ENCODE results near the gene PTPN13.

Gene PTPN13

DNA sequence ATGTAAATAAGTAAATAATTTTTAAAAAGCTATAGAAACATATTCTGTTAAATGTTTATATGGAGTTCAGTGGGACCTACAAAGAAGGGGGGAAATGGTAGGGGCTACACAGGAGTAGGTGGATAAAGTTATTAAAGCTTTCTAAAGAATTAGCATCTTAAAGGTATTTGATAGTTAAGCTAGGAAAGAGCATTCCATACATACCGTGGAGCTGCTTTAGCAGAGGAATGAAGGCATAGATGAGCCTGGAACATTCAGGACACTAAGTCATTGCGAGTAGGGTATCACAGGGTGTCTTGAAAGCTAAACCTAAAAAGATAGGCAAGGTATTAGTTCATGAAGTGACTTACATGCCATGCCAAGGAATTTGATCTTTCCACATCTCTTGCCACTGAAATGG lies 194.7 kb downstream of the PTPN13 start:
- no peak for TF ChIP-seq Cebpa-rat (IDR thresholded peaks at IDR 0.05)
- no peaks in the 10 kb centered on the region for H3K4me1 ChIP-seq
- H4K20me1 ChIP-seq, result no peaks in the 10 kb centered on the region
- H3K27ac ChIP-seq, result no peak overlapping the region
- H3K9me3 ChIP-seq (replicated peaks in 1 of 11), result peaks cover 0 to 10% (median 0%) of the 10 kb centered on the region in 11 experiments; a peak in 4 of 22 replicates
- H3K36me3 ChIP-seq, result peaks cover 0 to 6% (median 0%) of the 10 kb centered on the region in 11 experiments; a peak in 2 of 22 replicates
- no peak overlapping the region for H3K9ac ChIP-seq
- no peak overlapping the region for H3K4me3 ChIP-seq
- H3K27me3 ChIP-seq, result no peaks in the 10 kb centered on the region
- no peak overlapping the region for H3K4me2 ChIP-seq

- H3K9me3 ChIP-seq (replicated peaks in 1 of 11), result peaks cover 0 to 10% (median 0%) of the 10 kb centered on the region in 11 experiments; a peak in 4 of 22 replicates
- H4K20me1 ChIP-seq, result no peaks in the 10 kb centered on the region
- H3K27me3 ChIP-seq, result no peaks in the 10 kb centered on the region
- no peaks in the 10 kb centered on the region for H3K4me1 ChIP-seq
- no peak overlapping the region for H3K4me2 ChIP-seq
- H3K4me3 ChIP-seq, result no peak overlapping the region
- no peak overlapping the region for H3K9ac ChIP-seq
- no peak for TF ChIP-seq Cebpa-rat (IDR thresholded peaks at IDR 0.05)
- H3K36me3 ChIP-seq, result peaks cover 0 to 6% (median 0%) of the 10 kb centered on the region in 11 experiments; a peak in 2 of 22 replicates
- no peak overlapping the region for H3K27ac ChIP-seq
These were observed 197.0 kb downstream of the PTPN13 start for GRCh38 chr4:86791126-86791525.

DNA sequence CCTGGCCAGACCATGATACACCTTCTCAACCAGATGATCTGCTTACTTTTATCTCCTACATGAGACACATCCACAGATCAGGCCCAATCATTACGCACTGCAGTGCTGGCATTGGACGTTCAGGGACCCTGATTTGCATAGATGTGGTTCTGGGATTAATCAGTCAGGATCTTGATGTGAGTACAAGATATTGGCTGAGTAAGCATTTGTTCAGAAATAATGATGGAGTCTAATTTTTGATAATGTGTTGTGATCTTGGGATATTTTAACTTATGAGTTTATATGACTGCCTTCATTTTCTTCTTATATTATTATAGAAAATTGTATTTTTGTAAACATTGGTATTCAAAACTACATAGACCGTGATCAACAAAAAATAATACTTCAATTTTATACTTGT lies 215.7 kb downstream of the PTPN13 start:
- Histone ChIP-seq H3K27me3 (no peaks in the 10 kb centered on the region), H3K4me3 (no peak overlapping the region), H3K9ac (no peak overlapping the region), H3K36me3 (no peaks in the 10 kb centered on the region), H3K4me1 (no peaks in the 10 kb centered on the region), H4K20me1 (no peaks in the 10 kb centered on the region), H3K9me3 (replicated peaks in 1 of 11) (no peaks in the 10 kb centered on the region; a peak in 2 of 22 replicates), H3K27ac (no peak overlapping the region), H3K4me2 (no peak overlapping the region)
- TF ChIP-seq Cebpa-rat (IDR thresholded peaks at IDR 0.05), result no peak

- Histone ChIP-seq H4K20me1 (no peaks in the 10 kb centered on the region), H3K4me1 (no peaks in the 10 kb centered on the region), H3K9me3 (replicated peaks in 1 of 11) (peaks cover 8 to 10% (median 9%) of the 10 kb centered on the region in 11 experiments), H3K27ac (no peak overlapping the region), H3K4me2 (no peak overlapping the region), H3K36me3 (peaks cover 0 to 9% (median 6%) of the 10 kb centered on the region in 11 experiments; a peak in 10 of 22 replicates), H3K27me3 (no peaks in the 10 kb centered on the region), H3K4me3 (no peak overlapping the region), H3K9ac (no peak overlapping the region)
- TF ChIP-seq Cebpa-rat (IDR thresholded peaks at IDR 0.05), result no peak
These were observed 216.7 kb downstream of the PTPN13 start for GRCh38 chr4:86810847-86811246.

DNA sequence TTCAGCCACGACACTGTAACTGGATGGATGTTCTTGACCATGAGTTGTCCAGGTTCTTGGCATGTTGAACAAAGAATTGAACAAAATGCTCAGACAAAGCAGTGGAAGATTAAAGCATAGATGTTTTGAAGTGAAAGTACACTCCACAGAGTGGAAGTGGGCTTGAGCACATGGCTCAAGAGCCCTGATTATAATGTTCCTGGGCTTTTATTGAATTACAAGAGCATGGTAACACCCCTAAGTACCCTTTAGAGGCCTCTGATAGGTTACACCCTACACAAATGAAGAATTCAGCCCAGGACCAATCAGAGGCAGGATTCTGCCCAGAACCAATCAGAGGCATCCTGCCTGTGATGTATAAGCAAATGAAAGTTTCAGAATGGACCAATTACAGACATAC lies 221.5 kb downstream of the PTPN13 start:
- Histone ChIP-seq H4K20me1 (no peaks in the 10 kb centered on the region), H3K27ac (no peak overlapping the region), H3K4me1 (no peaks in the 10 kb centered on the region), H3K4me2 (no peak overlapping the region), H3K9ac (no peak overlapping the region), H3K4me3 (no peak overlapping the region), H3K9me3 (replicated peaks in 1 of 11) (peaks cover 14 to 22% (median 18%) of the 10 kb centered on the region in 11 experiments), H3K27me3 (no peaks in the 10 kb centered on the region), H3K36me3 (peaks cover 0 to 12% (median 8%) of the 10 kb centered on the region in 11 experiments; a peak in 10 of 22 replicates)
- TF ChIP-seq Cebpa-rat (IDR thresholded peaks at IDR 0.05), result no peak

DNA sequence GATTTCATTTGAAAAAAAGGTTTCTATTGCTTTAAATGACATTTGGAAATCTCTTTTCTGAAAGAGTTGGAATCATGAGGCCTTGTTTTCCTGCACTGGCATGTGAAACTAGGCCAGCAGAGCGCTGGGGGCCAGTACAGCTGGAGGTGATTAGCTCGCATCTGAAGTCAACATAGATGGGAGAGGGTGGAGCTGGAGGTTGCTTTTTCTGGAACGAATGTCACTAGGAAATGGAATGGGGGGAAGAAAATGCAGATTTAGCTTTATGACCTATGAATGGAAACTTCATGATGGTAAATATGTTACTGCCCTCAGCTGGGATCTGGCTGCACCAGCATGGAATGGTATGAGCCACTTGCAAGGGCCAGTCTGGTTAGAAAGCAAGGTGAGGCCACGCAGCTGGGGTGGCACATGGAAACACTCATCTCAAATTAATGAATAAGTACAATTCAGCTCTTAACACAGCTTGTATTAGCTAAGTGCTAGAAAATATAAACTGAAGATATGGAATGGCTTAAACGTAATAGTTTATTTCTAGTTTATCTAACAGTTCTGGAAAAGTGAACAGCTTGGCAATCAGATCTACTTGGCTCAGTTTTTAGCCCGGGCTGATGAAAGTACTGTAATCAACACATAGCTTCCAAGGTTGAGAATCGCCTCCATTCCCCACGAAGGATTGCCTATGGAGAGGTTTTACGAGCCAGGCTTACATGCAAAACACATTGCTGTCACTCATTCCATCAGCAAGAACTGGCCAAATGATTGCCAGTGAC lies 222.6 kb downstream of the PTPN13 start:
- H4K20me1 ChIP-seq, result no peaks in the 10 kb centered on the region
- H3K4me1 ChIP-seq, result no peaks in the 10 kb centered on the region
- H3K4me2 ChIP-seq, result no peak overlapping the region
- H3K4me3 ChIP-seq, result no peak overlapping the region
- no peak overlapping the region for H3K27ac ChIP-seq
- no peaks in the 10 kb centered on the region for H3K27me3 ChIP-seq
- TF ChIP-seq Cebpa-rat (IDR thresholded peaks at IDR 0.05), result no peak
- H3K36me3 ChIP-seq, result peaks cover 0 to 12% (median 8%) of the 10 kb centered on the region in 11 experiments; a peak in 10 of 22 replicates
- H3K9me3 ChIP-seq (replicated peaks in 1 of 11), result peaks cover 14 to 22% (median 18%) of the 10 kb centered on the region in 11 experiments
- H3K9ac ChIP-seq, result no peak overlapping the region

DNA sequence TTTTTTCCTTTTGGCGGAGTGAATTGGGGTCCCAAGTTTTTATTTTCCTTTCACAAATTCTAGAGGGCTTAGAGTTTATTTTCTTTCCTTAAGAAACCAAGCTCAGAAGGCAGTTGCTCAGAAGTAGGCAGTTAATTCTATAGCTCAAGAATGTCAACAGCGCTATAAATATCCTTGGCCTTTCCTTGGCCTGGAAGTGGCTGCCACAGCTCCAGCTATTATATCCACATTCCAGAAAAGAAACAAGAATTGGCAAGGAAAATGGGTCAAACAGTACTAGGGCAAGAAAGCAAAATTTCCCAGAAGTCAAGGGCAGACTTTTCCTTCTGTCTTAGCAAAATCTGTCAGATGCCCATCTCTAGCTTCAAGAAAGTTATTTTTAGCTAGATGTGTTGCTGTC lies 224.1 kb downstream of the PTPN13 start:
- Histone ChIP-seq H3K9ac (no peak overlapping the region), H3K4me2 (no peak overlapping the region), H3K4me3 (no peak overlapping the region), H3K27me3 (no peaks in the 10 kb centered on the region), H3K9me3 (replicated peaks in 1 of 11) (peaks cover 14 to 22% (median 18%) of the 10 kb centered on the region in 11 experiments), H3K4me1 (no peaks in the 10 kb centered on the region), H3K36me3 (peaks cover 0 to 12% (median 8%) of the 10 kb centered on the region in 11 experiments; a peak in 10 of 22 replicates), H4K20me1 (no peaks in the 10 kb centered on the region), H3K27ac (no peak overlapping the region)
- TF ChIP-seq Cebpa-rat (IDR thresholded peaks at IDR 0.05), result no peak

- Histone ChIP-seq H3K4me3 (no peak overlapping the region), H4K20me1 (no peaks in the 10 kb centered on the region), H3K27me3 (no peaks in the 10 kb centered on the region), H3K36me3 (peaks cover 0 to 12% (median 8%) of the 10 kb centered on the region in 11 experiments; a peak in 10 of 22 replicates), H3K9ac (no peak overlapping the region), H3K9me3 (replicated peaks in 1 of 11) (peaks cover 14 to 22% (median 18%) of the 10 kb centered on the region in 11 experiments), H3K4me2 (no peak overlapping the region), H3K4me1 (no peaks in the 10 kb centered on the region), H3K27ac (no peak overlapping the region)
- TF ChIP-seq Cebpa-rat (IDR thresholded peaks at IDR 0.05), result no peak
These were observed 224.7 kb downstream of the PTPN13 start for GRCh38 chr4:86818841-86819240.

GRCh38 chr4:86819561-86819960 lies 225.4 kb downstream of the PTPN13 start:
- TF ChIP-seq Cebpa-rat (IDR thresholded peaks at IDR 0.05), result no peak
- H3K4me3 ChIP-seq, result no peak overlapping the region
- H3K9me3 ChIP-seq (replicated peaks in 1 of 11), result peaks cover 14 to 22% (median 18%) of the 10 kb centered on the region in 11 experiments

More at GRCh38 chr4:86819561-86819960, 225.4 kb downstream of the PTPN13 start:
- no peak overlapping the region for H3K27ac ChIP-seq
- peaks cover 0 to 12% (median 8%) of the 10 kb centered on the region in 11 experiments; a peak in 10 of 22 replicates for H3K36me3 ChIP-seq
- H4K20me1 ChIP-seq, result no peaks in the 10 kb centered on the region
- no peak overlapping the region for H3K4me2 ChIP-seq
- no peaks in the 10 kb centered on the region for H3K4me1 ChIP-seq
- H3K27me3 ChIP-seq, result no peaks in the 10 kb centered on the region
- H3K9ac ChIP-seq, result no peak overlapping the region
